CD14-positive monocyte (primary cell): ENCODE measurements around the gene LSS. TPM values are rescaled to one million over a fixed set of nuclear protein-coding genes. Genes with fewer than 3 reads are reported as not detected.
A peak's percentile ranks its signal among the peaks of the same experiment; 100 is the strongest.

ENCODE experiments used
- DNase-seq, 3 donors: peaks; one replicate each; pipeline ENCODE4 v3.0.0-alpha.2; 2011 to 2022
- H2AFZ ChIP-seq: 2 replicates; pipeline ENCODE4 v1.6.0; 2012; ENCODE audit warnings: mild to moderate bottlenecking, low read depth, low read length, inconsistent platforms; ENCODE audit not compliant: insufficient read depth, poor library complexity, severe bottlenecking
- H3K27ac ChIP-seq, 2 donors: 1 replicate in 1 of 2; 2 replicates in 1 of 2; pipeline ENCODE4 v1.5.1; 2012 to 2013; ENCODE audit warnings: low read length in 2 of 2, control low read depth in 1 of 2, inconsistent platforms in 1 of 2, low read depth in 1 of 2, mild to moderate bottlenecking in 1 of 2
- H3K27me3 ChIP-seq, 2 donors: one replicate each; pipeline versions ENCODE4 v1.6.0 to v1.6.1; 2011 to 2013; ENCODE audit warnings: low read length in 2 of 2; ENCODE audit not compliant: control insufficient read depth in 2 of 2, insufficient read depth in 2 of 2
- H3K36me3 ChIP-seq, 2 donors: replicated peaks in 1 of 2; 1 replicate in 1 of 2; 2 replicates in 1 of 2; pipeline versions ENCODE4 v1.5.1 to v1.6.1; 2012 to 2013; ENCODE audit warnings: low read length in 2 of 2, control low read depth in 1 of 2, inconsistent platforms in 1 of 2, mild to moderate bottlenecking in 1 of 2; ENCODE audit not compliant: insufficient read depth in 2 of 2, control insufficient read depth in 1 of 2
- H3K4me1 ChIP-seq, 2 donors: 1 replicate in 1 of 2; 2 replicates in 1 of 2; pipeline versions ENCODE4 v1.5.1 to v1.6.1; 2012 to 2013; ENCODE audit warnings: low read length in 2 of 2, control low read depth in 1 of 2, inconsistent platforms in 1 of 2, mild to moderate bottlenecking in 1 of 2, moderate library complexity in 1 of 2; ENCODE audit not compliant: insufficient read depth in 2 of 2, control insufficient read depth in 1 of 2
- H3K4me2 ChIP-seq: replicated peaks from 2 replicates; pipeline ENCODE3; 2012; ENCODE audit warnings: low read length, moderate library complexity, mild to moderate bottlenecking; ENCODE audit not compliant: poor library complexity, severe bottlenecking; ENCODE audit errors: extremely low read depth
- H3K4me3 ChIP-seq, 3 experiments: fragments of 200-600 bp in 1 of 3; sonication (generic) in 1 of 3; replicated peaks in 1 of 3; 1 replicate in 2 of 3; 2 replicates in 1 of 3; pipeline ENCODE4 v1.5.1; 2011 to 2013; ENCODE audit warnings: low read length in 3 of 3, mild to moderate bottlenecking in 3 of 3, control low read depth in 2 of 3, low read depth in 2 of 3, inconsistent platforms in 1 of 3, moderate library complexity in 1 of 3
- H3K79me2 ChIP-seq: 2 replicates; pipeline ENCODE4 v1.6.0; 2012; ENCODE audit warnings: mild to moderate bottlenecking, control low read depth, inconsistent platforms, low read length, moderate library complexity; ENCODE audit not compliant: insufficient read depth
- H3K9ac ChIP-seq: 2 replicates; pipeline ENCODE4 v1.6.0; 2017; ENCODE audit warnings: low read length, mild to moderate bottlenecking; ENCODE audit not compliant: insufficient read depth, poor library complexity, severe bottlenecking
- H3K9me3 ChIP-seq, 2 donors: replicated peaks in 1 of 2; 1 replicate in 1 of 2; 2 replicates in 1 of 2; pipeline versions ENCODE4 v1.5.1 to v1.6.1; 2012 to 2013; ENCODE audit warnings: low read length in 2 of 2, control low read depth in 1 of 2; ENCODE audit not compliant: control insufficient read depth in 1 of 2, insufficient read depth in 1 of 2
- H4K20me1 ChIP-seq: 2 replicates; pipeline ENCODE4 v1.6.0; 2012; ENCODE audit warnings: mild to moderate bottlenecking, low read length, control low read depth, moderate library complexity; ENCODE audit not compliant: insufficient read depth
- H3K27ac Mint-ChIP-seq, 7 donors: one replicate each; pipeline ENCODE4 v1.8.0; 2020; ENCODE audit warnings: mild to moderate bottlenecking in 7 of 7, mixed read lengths in 7 of 7, moderate library complexity in 6 of 7, inconsistent platforms in 2 of 7
- H3K27me3 Mint-ChIP-seq, 3 donors: one replicate each; pipeline ENCODE4 v1.8.0; 2021 to 2022; ENCODE audit warnings: low read depth in 3 of 3, mild to moderate bottlenecking in 3 of 3, mixed read lengths in 3 of 3, moderate library complexity in 3 of 3, inconsistent platforms in 1 of 3
- H3K36me3 Mint-ChIP-seq, 2 donors: one replicate each; pipeline ENCODE4 v1.8.0; 2020; ENCODE audit warnings: mixed read lengths in 2 of 2, inconsistent platforms in 1 of 2, mild to moderate bottlenecking in 1 of 2
- H3K4me1 Mint-ChIP-seq: one replicate; pipeline ENCODE4 v1.8.0; 2020; ENCODE audit warnings: mild to moderate bottlenecking, mixed read lengths
- H3K4me3 Mint-ChIP-seq, 2 donors: one replicate each; pipeline ENCODE4 v1.8.0; 2020; ENCODE audit warnings: mild to moderate bottlenecking in 2 of 2, mixed read lengths in 2 of 2, moderate library complexity in 1 of 2
- H3K9me3 Mint-ChIP-seq, 7 donors: one replicate each; pipeline ENCODE4 v1.8.0; 2020 to 2022; ENCODE audit warnings: mixed read lengths in 7 of 7, mild to moderate bottlenecking in 6 of 7, moderate library complexity in 6 of 7, inconsistent platforms in 2 of 7
- WGBS: methylation state at CpG from one replicate; pipeline ENCODE4 v1.1.5; 2013; ENCODE audit warnings: missing lambda C conversion rate; ENCODE audit not compliant: insufficient coverage; 5-methylcytosine and 5-hydroxymethylcytosine counted together
- intact Hi-C, 2 donors: fragments of 100-400 bp; cut with micrococcal nuclease; formaldehyde crosslinking; loops; one replicate each; pipeline versions ENCODE4 v1.15.0 to v1.15.1; 2023
- polyA plus RNA-seq, 3 donors: library from polyadenylated mRNA; depleted of rRNA in 1 of 3; unstranded in 2 of 3; stranded (reverse) in 1 of 3; fragments of 300-500 nt in 2 of 3; fragments of >200 nt in 1 of 3; fragmentation: Illumina TruSeq in 2 of 3; gene quantifications; 1 replicate in 2 of 3; 2 replicates in 1 of 3; pipeline ENCODE4 v1.2.3, GENCODE V29; 2012 to 2021
- TF ChIP-seq, protein P1 (sequence below): fragments of 200-600 bp; IDR thresholded peaks from one replicate; pipeline ENCODE4 v1.8.0; 2022; ENCODE audit warnings: antibody characterized with exemption, mild to moderate bottlenecking

The LSS gene
- polyA plus RNA-seq, 3 donors: 4.1 to 20.0 (median 4.9) TPM

DNA sequence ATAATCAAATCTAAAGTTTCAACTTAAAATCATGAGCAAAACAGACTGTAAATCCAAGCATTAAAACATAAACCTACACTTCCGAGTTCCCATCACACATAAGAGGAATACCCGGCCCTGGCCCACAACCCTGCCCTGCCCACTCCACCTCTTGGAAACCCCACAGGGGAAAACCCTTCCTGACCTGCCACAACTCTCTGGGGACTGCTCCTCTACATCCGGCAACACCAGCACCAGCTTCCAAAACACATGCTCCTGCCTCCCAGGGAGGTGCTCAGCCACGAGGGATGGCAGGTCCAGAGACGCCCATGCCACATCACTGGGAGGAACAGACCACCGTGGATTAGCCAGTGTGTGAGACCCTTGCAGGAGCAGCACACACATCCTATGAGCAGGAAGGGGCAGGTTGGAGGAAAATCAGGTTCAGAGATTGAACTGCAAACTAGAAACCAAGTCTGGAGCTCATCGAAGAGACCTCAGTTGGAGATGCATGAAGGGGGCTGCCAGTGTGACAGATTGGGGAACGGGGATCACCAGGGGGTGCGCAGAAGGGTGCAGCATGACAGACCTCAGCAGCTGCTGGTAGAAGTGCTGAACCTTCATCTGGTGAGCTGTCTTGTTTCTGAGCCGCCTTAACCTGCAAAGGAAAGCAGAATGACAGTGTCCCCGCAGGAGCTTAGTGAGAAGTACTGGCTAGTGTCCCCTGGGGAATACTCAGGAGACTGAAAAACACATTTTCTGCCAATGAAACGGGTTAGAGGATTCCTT is 25.8 kb upstream of the LSS start:
- Mint-ChIP-seq H3K9me3 (peaks cover 0 to 4% (median 0%) of the 10 kb centered on the region in 7 donors), H3K4me3 (no peak overlapping the region), H3K36me3 (peaks cover 90 to 99% of the 10 kb centered on the region in 2 donors), H3K27ac (peak overlapping the region in 4 of 7 donors; percentile 30 to 84 (median 47)), H3K4me1 (peaks cover 5% of the 10 kb centered on the region), H3K27me3 (peaks cover 0 to 4% (median 4%) of the 10 kb centered on the region in 3 donors)
- intact Hi-C loops: no loop called here
- no peaks in the 10 kb centered on the region for H3K27me3 ChIP-seq
- 62% methylated on average over 10 of the region's 12 CpGs for WGBS
- no peak overlapping the region for H3K4me3 ChIP-seq
- no peak overlapping the region for H3K27ac ChIP-seq
- no peaks in the 10 kb centered on the region for H3K4me1 ChIP-seq
- peaks cover 95 to 100% of the 10 kb centered on the region in 2 donors for H3K36me3 ChIP-seq
- H3K9ac ChIP-seq: no peak overlapping the region
- H3K9me3 ChIP-seq: no peaks in the 10 kb centered on the region
- H4K20me1 ChIP-seq: no peaks in the 10 kb centered on the region
- H2AFZ ChIP-seq: no peak overlapping the region
- TF ChIP-seq, protein P1, sequence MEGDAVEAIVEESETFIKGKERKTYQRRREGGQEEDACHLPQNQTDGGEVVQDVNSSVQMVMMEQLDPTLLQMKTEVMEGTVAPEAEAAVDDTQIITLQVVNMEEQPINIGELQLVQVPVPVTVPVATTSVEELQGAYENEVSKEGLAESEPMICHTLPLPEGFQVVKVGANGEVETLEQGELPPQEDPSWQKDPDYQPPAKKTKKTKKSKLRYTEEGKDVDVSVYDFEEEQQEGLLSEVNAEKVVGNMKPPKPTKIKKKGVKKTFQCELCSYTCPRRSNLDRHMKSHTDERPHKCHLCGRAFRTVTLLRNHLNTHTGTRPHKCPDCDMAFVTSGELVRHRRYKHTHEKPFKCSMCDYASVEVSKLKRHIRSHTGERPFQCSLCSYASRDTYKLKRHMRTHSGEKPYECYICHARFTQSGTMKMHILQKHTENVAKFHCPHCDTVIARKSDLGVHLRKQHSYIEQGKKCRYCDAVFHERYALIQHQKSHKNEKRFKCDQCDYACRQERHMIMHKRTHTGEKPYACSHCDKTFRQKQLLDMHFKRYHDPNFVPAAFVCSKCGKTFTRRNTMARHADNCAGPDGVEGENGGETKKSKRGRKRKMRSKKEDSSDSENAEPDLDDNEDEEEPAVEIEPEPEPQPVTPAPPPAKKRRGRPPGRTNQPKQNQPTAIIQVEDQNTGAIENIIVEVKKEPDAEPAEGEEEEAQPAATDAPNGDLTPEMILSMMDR: no peak
- H3K79me2 ChIP-seq: no peaks in the 10 kb centered on the region
- no peak overlapping the region for H3K4me2 ChIP-seq
- DNase-seq: no peak

DNA sequence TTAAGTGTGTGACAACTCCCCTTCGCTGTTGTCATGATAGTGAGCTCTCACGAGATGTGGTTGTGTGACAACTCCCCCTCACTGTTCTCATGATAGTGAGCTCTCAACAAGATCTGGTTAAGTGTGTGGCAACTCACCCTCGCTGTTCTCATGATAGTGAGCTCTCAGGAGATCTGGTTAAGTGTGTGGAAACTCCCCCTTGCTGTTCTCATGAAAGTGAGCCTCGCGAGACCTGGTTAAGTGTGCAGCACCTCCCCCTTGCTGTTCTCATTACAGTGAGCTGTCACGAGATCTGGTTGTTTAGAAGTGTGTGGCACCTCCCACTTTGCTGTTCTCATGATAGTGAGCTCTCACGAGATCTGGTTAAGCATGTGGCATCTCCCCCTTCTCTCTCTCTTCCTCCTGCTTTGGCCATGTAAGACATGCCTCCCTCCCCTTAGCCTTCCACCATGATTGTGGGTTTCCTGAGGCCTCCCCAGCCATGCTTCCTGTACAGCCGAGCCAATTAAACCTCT is 25.1 kb upstream of the LSS start:
- peak overlapping the region in 5 of 7 donors; percentile 15 to 84 (median 52) for H3K27ac Mint-ChIP-seq
- H2AFZ ChIP-seq: no peak overlapping the region

More for the DNA sequence above, 25.1 kb upstream of the LSS start:
- Mint-ChIP-seq H3K4me1 (peaks cover 5% of the 10 kb centered on the region), H3K9me3 (peaks cover 0 to 4% (median 0%) of the 10 kb centered on the region in 7 donors), H3K36me3 (peaks cover 93 to 99% of the 10 kb centered on the region in 2 donors), H3K27me3 (peaks cover 0 to 4% (median 4%) of the 10 kb centered on the region in 3 donors), H3K4me3 (no peak overlapping the region)
- TF ChIP-seq, protein P1: no peak
- Histone ChIP-seq H3K4me1 (no peaks in the 10 kb centered on the region), H3K27ac (no peak overlapping the region), H3K79me2 (no peaks in the 10 kb centered on the region), H3K9me3 (no peaks in the 10 kb centered on the region), H3K9ac (no peak overlapping the region), H3K36me3 (peaks cover 95 to 100% of the 10 kb centered on the region in 2 donors), H3K4me3 (no peak overlapping the region), H3K4me2 (no peak overlapping the region), H3K27me3 (no peaks in the 10 kb centered on the region), H4K20me1 (no peaks in the 10 kb centered on the region)
- intact Hi-C loops: no loop called here
- 0% methylated on average over 1 of the region's 8 CpGs for WGBS
- DNase-seq: peak in 1 of 3 donors; percentile 13
